HEK293 (cell line): ENCODE results near the gene NRP2.

Experiments used
- GLI2 ChIP-seq: fragments of 450-650 bp; formaldehyde crosslinking; IDR thresholded peaks from 2 replicates; pipeline ENCODE4; 2017; ENCODE audit warnings: missing biosample characterization, missing genetic modification characterization, low read depth, borderline replicate concordance
- HOXA7 ChIP-seq: sonication (generic); formaldehyde crosslinking; IDR thresholded peaks from 2 replicates; pipeline ENCODE4 v1.8.1; 2022; ENCODE audit warnings: missing genetic modification reagents, borderline replicate concordance
- KLF8 ChIP-seq: fragments of 450-650 bp; formaldehyde crosslinking; IDR thresholded peaks from 2 replicates; pipeline ENCODE4 v1.5.1; 2016; ENCODE audit warnings: missing biosample characterization, missing genetic modification characterization
- REPIN1 ChIP-seq: fragments of 450-650 bp; formaldehyde crosslinking; IDR thresholded peaks from 2 replicates; pipeline ENCODE4 v1.5.1; 2017; ENCODE audit warnings: missing biosample characterization, missing genetic modification characterization, low read depth
- SCRT1 ChIP-seq: fragments of 450-650 bp; formaldehyde crosslinking; IDR thresholded peaks from 2 replicates; pipeline ENCODE4 v1.5.1; 2016; ENCODE audit warnings: missing biosample characterization, missing genetic modification characterization, borderline replicate concordance
- SCRT2 ChIP-seq: fragments of 450-650 bp; formaldehyde crosslinking; IDR thresholded peaks from 2 replicates; pipeline ENCODE4 v1.5.1; 2016; ENCODE audit warnings: missing biosample characterization, missing genetic modification characterization
- ZBTB11 ChIP-seq: fragments of 450-650 bp; formaldehyde crosslinking; conservative IDR thresholded peaks from 2 replicates; pipeline ENCODE4 v1.5.1; 2016; ENCODE audit warnings: low read depth, missing biosample characterization, missing genetic modification characterization
- ZBTB21 ChIP-seq: fragments of 450-650 bp; formaldehyde crosslinking; IDR thresholded peaks from 2 replicates; pipeline ENCODE4 v1.5.1; 2017; ENCODE audit warnings: missing biosample characterization, missing genetic modification characterization
- ZFP37 ChIP-seq: fragments of 450-650 bp; formaldehyde crosslinking; IDR thresholded peaks from 2 replicates; pipeline ENCODE4 v1.5.1; 2016; ENCODE audit warnings: missing biosample characterization, missing genetic modification characterization
- ZNF114 ChIP-seq: fragments of 450-650 bp; formaldehyde crosslinking; IDR thresholded peaks from 2 replicates; pipeline ENCODE4 v1.5.0; 2017; ENCODE audit warnings: missing biosample characterization, missing genetic modification characterization
- ZNF155 ChIP-seq: fragments of 450-650 bp; formaldehyde crosslinking; IDR thresholded peaks from 2 replicates; pipeline ENCODE4 v1.5.1; 2016; ENCODE audit warnings: missing biosample characterization, missing genetic modification characterization
- ZNF16 ChIP-seq: fragments of 450-650 bp; formaldehyde crosslinking; IDR thresholded peaks from 2 replicates; pipeline ENCODE4 v1.5.1; 2016; ENCODE audit warnings: low read depth, missing biosample characterization, missing genetic modification characterization
- ZNF2 ChIP-seq: fragments of 450-650 bp; formaldehyde crosslinking; IDR thresholded peaks from 2 replicates; pipeline ENCODE4 v1.5.1; 2016; ENCODE audit warnings: missing biosample characterization, missing genetic modification characterization
- ZNF211 ChIP-seq: fragments of 450-650 bp; formaldehyde crosslinking; IDR thresholded peaks from 2 replicates; pipeline ENCODE4 v1.5.1; 2016; ENCODE audit warnings: low read depth, missing biosample characterization, missing genetic modification characterization
- ZNF350 ChIP-seq: fragments of 450-650 bp; formaldehyde crosslinking; IDR thresholded peaks from 2 replicates; pipeline ENCODE4 v1.5.0; 2017; ENCODE audit warnings: missing biosample characterization, mild to moderate bottlenecking, missing genetic modification characterization
- ZNF37A ChIP-seq: fragments of 450-650 bp; IDR thresholded peaks from 2 replicates; pipeline ENCODE4 v1.5.1; 2018; ENCODE audit warnings: missing biosample characterization, missing genetic modification characterization
- ZNF433 ChIP-seq: fragments of 450-650 bp; formaldehyde crosslinking; IDR thresholded peaks from 2 replicates; pipeline ENCODE4 v1.5.1; 2016; ENCODE audit warnings: missing biosample characterization, missing genetic modification characterization, low read depth
- ZNF488 ChIP-seq: fragments of 450-650 bp; formaldehyde crosslinking; IDR thresholded peaks from 2 replicates; pipeline ENCODE4 v1.5.1; 2016; ENCODE audit warnings: missing biosample characterization, missing genetic modification characterization
- ZNF501 ChIP-seq: fragments of 450-650 bp; formaldehyde crosslinking; IDR thresholded peaks from 2 replicates; pipeline ENCODE4 v1.5.1; 2016; ENCODE audit warnings: missing biosample characterization, missing genetic modification characterization
- ZNF544 ChIP-seq: fragments of 450-650 bp; formaldehyde crosslinking; IDR thresholded peaks from 2 replicates; pipeline ENCODE4 v1.5.0; 2017; ENCODE audit warnings: missing biosample characterization, missing genetic modification characterization
- ZNF549 ChIP-seq: fragments of 450-650 bp; IDR thresholded peaks from 2 replicates; pipeline ENCODE4 v1.5.1; 2018; ENCODE audit warnings: missing biosample characterization, missing genetic modification characterization, mild to moderate bottlenecking, inconsistent platforms, moderate library complexity
- ZNF561 ChIP-seq: fragments of 450-650 bp; IDR thresholded peaks from 2 replicates; pipeline ENCODE4 v1.5.1; 2018; ENCODE audit warnings: missing biosample characterization, missing genetic modification characterization, borderline replicate concordance
- ZNF571 ChIP-seq: fragments of 450-650 bp; formaldehyde crosslinking; IDR thresholded peaks from 2 replicates; pipeline ENCODE4 v1.5.0; 2017; ENCODE audit warnings: missing biosample characterization, missing genetic modification characterization
- ZNF621 ChIP-seq: fragments of 450-650 bp; formaldehyde crosslinking; IDR thresholded peaks from 2 replicates; pipeline ENCODE4 v1.5.1; 2017; ENCODE audit warnings: missing biosample characterization, missing genetic modification characterization
- ZNF654 ChIP-seq: fragments of 450-650 bp; formaldehyde crosslinking; IDR thresholded peaks from 2 replicates; pipeline ENCODE4 v1.5.1; 2016; ENCODE audit warnings: low read depth, missing biosample characterization, missing genetic modification characterization
- ZNF658 ChIP-seq: fragments of 450-650 bp; formaldehyde crosslinking; IDR thresholded peaks from 2 replicates; pipeline ENCODE4; 2016; ENCODE audit warnings: missing biosample characterization, missing genetic modification characterization
- ZNF707 ChIP-seq: fragments of 450-650 bp; formaldehyde crosslinking; IDR thresholded peaks from 2 replicates; pipeline ENCODE4 v1.5.1; 2016; ENCODE audit warnings: missing biosample characterization, missing genetic modification characterization
- ZNF830 ChIP-seq: fragments of 450-650 bp; IDR thresholded peaks from 2 replicates; pipeline ENCODE4 v1.5.0; 2018; ENCODE audit warnings: missing biosample characterization, missing genetic modification characterization, low read depth, mild to moderate bottlenecking, moderate library complexity
- ZSCAN30 ChIP-seq: fragments of 450-650 bp; IDR thresholded peaks from 2 replicates; pipeline ENCODE4 v1.5.1; 2018; ENCODE audit warnings: missing biosample characterization, mild to moderate bottlenecking, missing genetic modification characterization, moderate library complexity
- ZXDB ChIP-seq: fragments of 450-650 bp; formaldehyde crosslinking; IDR thresholded peaks from 2 replicates; pipeline ENCODE4 v1.5.1; 2016; ENCODE audit warnings: missing biosample characterization, missing genetic modification characterization
- TF ChIP-seq, protein P1 (sequence below): fragments of 450-650 bp; formaldehyde crosslinking; IDR thresholded peaks from 2 replicates; pipeline ENCODE4; 2016; ENCODE audit warnings: missing biosample characterization, missing genetic modification characterization
- TF ChIP-seq, protein P2 (sequence below): fragments of 450-650 bp; formaldehyde crosslinking; IDR thresholded peaks from 2 replicates; pipeline ENCODE4 v1.5.1; 2016; ENCODE audit warnings: missing biosample characterization, missing genetic modification characterization, borderline replicate concordance

Gene NRP2

DNA sequence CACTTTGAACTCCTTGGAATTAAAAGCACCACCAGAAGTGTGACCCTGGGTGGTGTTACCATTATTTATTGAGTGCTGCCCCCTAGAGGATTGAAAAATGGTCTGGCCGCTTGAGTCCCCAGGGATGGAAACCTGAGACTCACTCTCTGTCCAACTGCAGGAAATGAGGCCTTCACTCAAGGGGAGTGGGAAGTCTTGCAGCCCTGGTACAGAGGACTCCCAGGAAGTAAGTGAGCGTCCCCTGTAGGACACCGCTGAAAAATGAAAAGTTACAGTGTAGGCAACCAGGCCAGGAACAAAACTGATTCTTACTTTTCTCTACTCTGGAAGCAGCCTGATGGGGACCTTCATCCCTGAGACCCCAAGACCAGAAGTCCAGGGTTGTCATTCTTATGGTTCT is 2.2 kb upstream of the NRP2 start (continued):
- no peak for TF ChIP-seq ZNF37A (tag by site-specific recombination)
- no peak for TF ChIP-seq ZNF621
- no peak for TF ChIP-seq ZNF571 (tag by site-specific recombination)
- TF ChIP-seq KLF8 (tag by site-specific recombination) = no peak
- TF ChIP-seq ZNF830 (tag by site-specific recombination) = no peak
- TF ChIP-seq ZFP37 = 0 out of 2 replicates have a peak, but pooled peaks have one; percentile 52
- no peak for TF ChIP-seq SCRT2
- TF ChIP-seq ZXDB = peak; percentile 69; the same call in 1 of the 2 replicates
- no peak for TF ChIP-seq ZNF544 (tag by site-specific recombination)
- no peak for TF ChIP-seq ZNF155
- TF ChIP-seq ZBTB11 (tag by site-specific recombination) = peak; percentile 53; the same call in 1 of the 2 replicates
- 0 out of 2 replicates have a peak, but pooled peaks have one; percentile 47 for TF ChIP-seq ZNF501
- TF ChIP-seq ZBTB21 (tag by site-specific recombination) = no peak
- TF ChIP-seq ZNF654 = peak; percentile 78
- TF ChIP-seq ZNF433 (tag by site-specific recombination) = no peak
- TF ChIP-seq, protein P1, sequence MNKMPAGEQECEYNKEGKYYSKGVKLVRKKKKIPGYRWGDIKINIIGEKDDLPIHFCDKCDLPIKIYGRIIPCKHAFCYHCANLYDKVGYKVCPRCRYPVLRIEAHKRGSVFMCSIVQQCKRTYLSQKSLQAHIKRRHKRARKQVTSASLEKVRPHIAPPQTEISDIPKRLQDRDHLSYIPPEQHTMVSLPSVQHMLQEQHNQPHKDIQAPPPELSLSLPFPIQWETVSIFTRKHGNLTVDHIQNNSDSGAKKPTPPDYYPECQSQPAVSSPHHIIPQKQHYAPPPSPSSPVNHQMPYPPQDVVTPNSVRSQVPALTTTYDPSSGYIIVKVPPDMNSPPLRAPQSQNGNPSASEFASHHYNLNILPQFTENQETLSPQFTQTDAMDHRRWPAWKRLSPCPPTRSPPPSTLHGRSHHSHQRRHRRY = no peak
- TF ChIP-seq, protein P2, sequence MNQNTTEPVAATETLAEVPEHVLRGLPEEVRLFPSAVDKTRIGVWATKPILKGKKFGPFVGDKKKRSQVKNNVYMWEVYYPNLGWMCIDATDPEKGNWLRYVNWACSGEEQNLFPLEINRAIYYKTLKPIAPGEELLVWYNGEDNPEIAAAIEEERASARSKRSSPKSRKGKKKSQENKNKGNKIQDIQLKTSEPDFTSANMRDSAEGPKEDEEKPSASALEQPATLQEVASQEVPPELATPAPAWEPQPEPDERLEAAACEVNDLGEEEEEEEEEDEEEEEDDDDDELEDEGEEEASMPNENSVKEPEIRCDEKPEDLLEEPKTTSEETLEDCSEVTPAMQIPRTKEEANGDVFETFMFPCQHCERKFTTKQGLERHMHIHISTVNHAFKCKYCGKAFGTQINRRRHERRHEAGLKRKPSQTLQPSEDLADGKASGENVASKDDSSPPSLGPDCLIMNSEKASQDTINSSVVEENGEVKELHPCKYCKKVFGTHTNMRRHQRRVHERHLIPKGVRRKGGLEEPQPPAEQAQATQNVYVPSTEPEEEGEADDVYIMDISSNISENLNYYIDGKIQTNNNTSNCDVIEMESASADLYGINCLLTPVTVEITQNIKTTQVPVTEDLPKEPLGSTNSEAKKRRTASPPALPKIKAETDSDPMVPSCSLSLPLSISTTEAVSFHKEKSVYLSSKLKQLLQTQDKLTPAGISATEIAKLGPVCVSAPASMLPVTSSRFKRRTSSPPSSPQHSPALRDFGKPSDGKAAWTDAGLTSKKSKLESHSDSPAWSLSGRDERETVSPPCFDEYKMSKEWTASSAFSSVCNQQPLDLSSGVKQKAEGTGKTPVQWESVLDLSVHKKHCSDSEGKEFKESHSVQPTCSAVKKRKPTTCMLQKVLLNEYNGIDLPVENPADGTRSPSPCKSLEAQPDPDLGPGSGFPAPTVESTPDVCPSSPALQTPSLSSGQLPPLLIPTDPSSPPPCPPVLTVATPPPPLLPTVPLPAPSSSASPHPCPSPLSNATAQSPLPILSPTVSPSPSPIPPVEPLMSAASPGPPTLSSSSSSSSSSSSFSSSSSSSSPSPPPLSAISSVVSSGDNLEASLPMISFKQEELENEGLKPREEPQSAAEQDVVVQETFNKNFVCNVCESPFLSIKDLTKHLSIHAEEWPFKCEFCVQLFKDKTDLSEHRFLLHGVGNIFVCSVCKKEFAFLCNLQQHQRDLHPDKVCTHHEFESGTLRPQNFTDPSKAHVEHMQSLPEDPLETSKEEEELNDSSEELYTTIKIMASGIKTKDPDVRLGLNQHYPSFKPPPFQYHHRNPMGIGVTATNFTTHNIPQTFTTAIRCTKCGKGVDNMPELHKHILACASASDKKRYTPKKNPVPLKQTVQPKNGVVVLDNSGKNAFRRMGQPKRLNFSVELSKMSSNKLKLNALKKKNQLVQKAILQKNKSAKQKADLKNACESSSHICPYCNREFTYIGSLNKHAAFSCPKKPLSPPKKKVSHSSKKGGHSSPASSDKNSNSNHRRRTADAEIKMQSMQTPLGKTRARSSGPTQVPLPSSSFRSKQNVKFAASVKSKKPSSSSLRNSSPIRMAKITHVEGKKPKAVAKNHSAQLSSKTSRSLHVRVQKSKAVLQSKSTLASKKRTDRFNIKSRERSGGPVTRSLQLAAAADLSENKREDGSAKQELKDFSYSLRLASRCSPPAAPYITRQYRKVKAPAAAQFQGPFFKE (tag by site-specific recombination) = no peak
- no peak for TF ChIP-seq ZNF658 (tag by site-specific recombination)
- no peak for TF ChIP-seq ZNF488
- TF ChIP-seq ZSCAN30 = peak; percentile 91
- no peak for TF ChIP-seq ZNF549 (tag by site-specific recombination)
- no peak for TF ChIP-seq ZNF211 (tag by site-specific recombination)
- no peak for TF ChIP-seq ZNF114 (tag by site-specific recombination)
- TF ChIP-seq REPIN1 = peak; percentile 74; the same call in 1 of the 2 replicates
- TF ChIP-seq ZNF350 (tag by site-specific recombination) = no peak
- TF ChIP-seq GLI2 (tag by site-specific recombination) = no peak
- TF ChIP-seq ZNF2 (tag by site-specific recombination) = peak; percentile 89
- peak; percentile 82 for TF ChIP-seq ZNF561
- no peak for TF ChIP-seq HOXA7
- no peak for TF ChIP-seq ZNF707 (tag by site-specific recombination)
- TF ChIP-seq SCRT1 = no peak
- no peak for TF ChIP-seq ZNF16 (tag by site-specific recombination)
